ENCODE results near the gene METRNL. TPM values are rescaled to one million over a fixed set of nuclear protein-coding genes. Genes with fewer than 3 reads are reported as not detected.
"Not testable (repeated sequence)": the region's sequence is repeated elsewhere in the genome, so short reads cannot be mapped to it uniquely, and the experiment has no call there.

METRNL gene
- total RNA-seq, 2 experiments from 2014 or later = 23.3 to 24.1 TPM

- H3K27me3 Mint-ChIP-seq = peaks cover 3% of the 10 kb centered on the region
- DNase-seq (no peak), ATAC-seq (no peak)
- H3K4me3 Mint-ChIP-seq = no peak overlapping the region
- no peaks in the 10 kb centered on the region for H3K4me1 Mint-ChIP-seq (ENCODE audit: low read depth)
- intact Hi-C loops (cut with micrococcal nuclease) = no loop called here
- no peaks in the 10 kb centered on the region for H3K36me3 Mint-ChIP-seq (ENCODE audit: low read depth)
- H3K9me3 Mint-ChIP-seq = no peaks in the 10 kb centered on the region
- POLR2A ChIA-PET = interaction anchor here (0.6 kb wide), 1 partner anchor 212 kb away, joined by 3 read pairs; no protein-coding TSS in a partner anchor
- CTCF ChIA-PET = no interaction called here
- no peak overlapping the region for H3K27ac Mint-ChIP-seq
- TF ChIP-seq, protein P1, sequence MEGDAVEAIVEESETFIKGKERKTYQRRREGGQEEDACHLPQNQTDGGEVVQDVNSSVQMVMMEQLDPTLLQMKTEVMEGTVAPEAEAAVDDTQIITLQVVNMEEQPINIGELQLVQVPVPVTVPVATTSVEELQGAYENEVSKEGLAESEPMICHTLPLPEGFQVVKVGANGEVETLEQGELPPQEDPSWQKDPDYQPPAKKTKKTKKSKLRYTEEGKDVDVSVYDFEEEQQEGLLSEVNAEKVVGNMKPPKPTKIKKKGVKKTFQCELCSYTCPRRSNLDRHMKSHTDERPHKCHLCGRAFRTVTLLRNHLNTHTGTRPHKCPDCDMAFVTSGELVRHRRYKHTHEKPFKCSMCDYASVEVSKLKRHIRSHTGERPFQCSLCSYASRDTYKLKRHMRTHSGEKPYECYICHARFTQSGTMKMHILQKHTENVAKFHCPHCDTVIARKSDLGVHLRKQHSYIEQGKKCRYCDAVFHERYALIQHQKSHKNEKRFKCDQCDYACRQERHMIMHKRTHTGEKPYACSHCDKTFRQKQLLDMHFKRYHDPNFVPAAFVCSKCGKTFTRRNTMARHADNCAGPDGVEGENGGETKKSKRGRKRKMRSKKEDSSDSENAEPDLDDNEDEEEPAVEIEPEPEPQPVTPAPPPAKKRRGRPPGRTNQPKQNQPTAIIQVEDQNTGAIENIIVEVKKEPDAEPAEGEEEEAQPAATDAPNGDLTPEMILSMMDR (IDR thresholded peaks at IDR 0.05) = no peak
Measured at GRCh38 chr17:83136931-83137330, 57.5 kb downstream of the METRNL start.

- TF ChIP-seq, protein P1 (IDR thresholded peaks at IDR 0.05) = no peak
- H3K9me3 Mint-ChIP-seq = peaks cover 2% of the 10 kb centered on the region
- H3K36me3 Mint-ChIP-seq (ENCODE audit: low read depth) = no peaks in the 10 kb centered on the region
- peaks cover 3% of the 10 kb centered on the region for H3K27me3 Mint-ChIP-seq
- no peaks in the 10 kb centered on the region for H3K4me1 Mint-ChIP-seq (ENCODE audit: low read depth)
- H3K4me3 Mint-ChIP-seq = no peak overlapping the region
- intact Hi-C loops (cut with micrococcal nuclease) = no loop called here
- CTCF ChIA-PET = no interaction called here
- DNase-seq (no peak), ATAC-seq (no peak)
- no peak overlapping the region for H3K27ac Mint-ChIP-seq
- POLR2A ChIA-PET = interaction anchor here (0.6 kb wide), 1 partner anchor 213 kb away, joined by 3 read pairs; no protein-coding TSS in a partner anchor
Measured at GRCh38 chr17:83137523-83137922, 58.1 kb downstream of the METRNL start.

- CTCF ChIA-PET = interaction anchor here (1.0 kb wide), 1 partner anchor 13 kb away, joined by 3 read pairs; no protein-coding TSS in a partner anchor
- intact Hi-C loops (cut with micrococcal nuclease) = no loop called here
- TF ChIP-seq, protein P1 (IDR thresholded peaks at IDR 0.05) = no peak
- Mint-ChIP-seq H3K27me3 (peaks cover 5% of the 10 kb centered on the region), H3K27ac (no peak overlapping the region), H3K4me3 (no peak overlapping the region), H3K4me1 (ENCODE audit: low read depth) (no peaks in the 10 kb centered on the region), H3K36me3 (ENCODE audit: low read depth) (no peaks in the 10 kb centered on the region), H3K9me3 (peaks cover 2% of the 10 kb centered on the region)
- no peak for ATAC-seq
- no peak for DNase-seq
- POLR2A ChIA-PET = no interaction called here
Measured at GRCh38 chr17:83138820-83139219, 59.4 kb downstream of the METRNL start.

DNA sequence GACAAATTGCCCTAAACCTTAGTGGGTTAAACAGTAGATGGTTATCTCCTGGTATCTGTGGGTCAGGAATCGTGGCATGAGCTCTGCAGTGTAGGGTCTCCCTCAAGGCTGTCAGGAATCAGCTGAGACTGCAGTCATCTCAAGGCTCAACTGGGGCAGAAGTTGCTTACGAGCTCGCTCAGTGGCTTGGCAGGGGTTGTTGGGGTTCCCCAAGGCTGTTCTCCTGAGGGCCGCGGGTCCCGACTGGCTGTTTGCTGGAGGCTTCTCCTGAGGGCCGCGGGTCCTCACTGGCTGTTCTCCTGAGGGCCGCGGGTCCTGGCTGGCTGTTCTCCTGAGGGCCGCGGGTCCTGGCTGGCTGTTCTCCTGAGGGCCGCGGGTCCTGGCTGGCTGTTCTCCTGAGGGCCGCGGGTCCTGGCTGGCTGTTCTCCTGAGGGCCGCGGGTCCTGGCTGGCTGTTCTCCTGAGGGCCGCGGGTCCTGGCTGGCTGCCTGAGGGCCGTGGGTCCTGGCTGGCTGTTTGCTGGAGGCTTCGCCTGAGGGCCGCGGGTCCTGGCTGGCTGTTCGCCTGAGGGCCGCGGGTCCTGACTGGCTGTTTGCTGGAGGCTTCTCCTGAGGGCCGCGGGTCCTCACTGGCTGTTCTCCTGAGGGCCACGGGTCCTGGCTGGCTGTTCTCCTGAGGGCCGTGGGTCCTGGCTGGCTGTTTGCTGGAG is 60.3 kb downstream of the METRNL start:
- H3K27ac Mint-ChIP-seq = not testable (repeated sequence)

DNA sequence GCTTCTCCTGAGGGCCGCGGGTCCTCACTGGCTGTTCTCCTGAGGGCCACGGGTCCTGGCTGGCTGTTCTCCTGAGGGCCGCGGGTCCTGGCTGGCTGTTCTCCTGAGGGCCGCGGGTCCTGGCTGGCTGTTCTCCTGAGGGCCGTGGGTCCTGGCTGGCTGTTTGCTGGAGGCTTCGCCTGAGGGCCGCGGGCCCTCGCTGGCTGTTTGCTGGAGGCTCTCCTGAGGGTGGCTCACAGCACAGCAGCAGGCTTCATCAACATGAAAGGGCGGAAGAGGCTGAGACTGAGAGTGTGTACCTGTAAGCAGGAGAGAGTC is 60.8 kb downstream of the METRNL start:
- POLR2A ChIA-PET, H3K4me3 Mint-ChIP-seq: not testable (repeated sequence)

More for the DNA sequence above, 60.3 kb downstream of the METRNL start:
- H3K36me3 Mint-ChIP-seq (ENCODE audit: low read depth); POLR2A ChIA-PET; H3K4me1 Mint-ChIP-seq (ENCODE audit: low read depth); intact Hi-C loops (cut with micrococcal nuclease); H3K4me3 Mint-ChIP-seq; H3K27me3 Mint-ChIP-seq; DNase-seq; H3K9me3 Mint-ChIP-seq; ATAC-seq: not testable (repeated sequence)
- CTCF ChIA-PET = interaction anchor here (1.0 kb wide), 1 partner anchor 14 kb away, joined by 3 read pairs; no protein-coding TSS in a partner anchor

DNA sequence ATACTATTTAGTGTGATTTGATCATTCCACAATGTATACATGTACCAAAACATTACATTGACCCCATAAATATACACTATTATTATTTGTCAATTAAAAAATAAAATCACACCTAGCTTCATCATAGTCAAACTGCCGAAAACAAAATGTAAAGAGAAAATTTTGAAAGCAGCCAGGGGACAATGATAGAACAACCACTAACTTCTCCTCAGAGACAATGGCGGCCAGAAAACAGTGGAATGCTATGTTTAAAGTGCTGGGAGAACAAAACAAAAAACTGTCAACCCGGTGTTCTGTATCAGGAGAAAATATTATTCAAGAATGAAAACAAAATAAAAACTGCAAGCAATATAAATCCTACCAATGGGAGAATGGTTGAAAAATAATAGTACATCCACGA is 63.2 kb downstream of the METRNL start:
- TF ChIP-seq, protein P1 (IDR thresholded peaks at IDR 0.05) = no peak
- POLR2A ChIA-PET = no interaction called here
- CTCF ChIA-PET = no interaction called here

More for the DNA sequence above, 60.8 kb downstream of the METRNL start:
- ATAC-seq; DNase-seq; CTCF ChIA-PET; H3K27ac Mint-ChIP-seq; H3K4me1 Mint-ChIP-seq (ENCODE audit: low read depth); H3K36me3 Mint-ChIP-seq (ENCODE audit: low read depth); intact Hi-C loops (cut with micrococcal nuclease); H3K27me3 Mint-ChIP-seq; H3K9me3 Mint-ChIP-seq: not testable (repeated sequence)

More for the DNA sequence above, 63.2 kb downstream of the METRNL start:
- ATAC-seq = no peak
- Mint-ChIP-seq H3K27ac (no peak overlapping the region), H3K36me3 (ENCODE audit: low read depth) (no peaks in the 10 kb centered on the region), H3K27me3 (peaks cover 6% of the 10 kb centered on the region), H3K4me3 (no peak overlapping the region), H3K9me3 (peaks cover 2% of the 10 kb centered on the region), H3K4me1 (ENCODE audit: low read depth) (peaks cover 5% of the 10 kb centered on the region)
- DNase-seq = no peak
- intact Hi-C loops (cut with micrococcal nuclease) = no loop called here

All from activated CD8-positive, alpha-beta T cell treated with anti-CD3 and anti-CD28 coated beads for 36 hours (primary cell).